GM06990 (cell line): ENCODE results near the gene ARID1B.

Experiments
- DNase-seq: peaks from one replicate; pipeline ENCODE4 v3.0.0-alpha.2; 2011; ENCODE audit not compliant: insufficient read length; ENCODE audit errors: extremely low read depth
- H3K27me3 ChIP-seq: replicated peaks from 2 replicates; pipeline ENCODE4 v1.6.0; 2011; ENCODE audit warnings: low read length; ENCODE audit not compliant: control insufficient read depth, insufficient read depth
- H3K36me3 ChIP-seq: 2 replicates; pipeline ENCODE4 v1.5.1; 2011; ENCODE audit warnings: low read length; ENCODE audit not compliant: control insufficient read depth, insufficient read depth
- H3K4me3 ChIP-seq: replicated peaks from 2 replicates; pipeline ENCODE4 v1.5.1; 2011; ENCODE audit warnings: low read depth, mild to moderate bottlenecking, control low read depth, low read length
- CTCF ChIP-seq: IDR thresholded peaks from 2 replicates; pipeline ENCODE4 v1.5.1; 2011; ENCODE audit warnings: low read length, control low read depth, mild to moderate bottlenecking, inconsistent platforms; ENCODE audit not compliant: insufficient read depth, poor library complexity, severe bottlenecking

ARID1B gene

GRCh38 chr6:157148391-157149323 lies 371.5 kb downstream of the ARID1B start:
- no peak for TF ChIP-seq CTCF
- Histone ChIP-seq H3K4me3 (no peak overlapping the region), H3K27me3 (no peaks in the 10 kb centered on the region), H3K36me3 (peaks cover 15% of the 10 kb centered on the region)
- DNase-seq = no peak

- no peak overlapping the region for H3K4me3 ChIP-seq
- peaks cover 16% of the 10 kb centered on the region for H3K36me3 ChIP-seq
- DNase-seq = no peak
- no peaks in the 10 kb centered on the region for H3K27me3 ChIP-seq
- no peak for TF ChIP-seq CTCF
Measured at GRCh38 chr6:157150076-157150475, 372.9 kb downstream of the ARID1B start.

- H3K27me3 ChIP-seq = no peaks in the 10 kb centered on the region
- TF ChIP-seq CTCF = no peak
- H3K4me3 ChIP-seq = no peak overlapping the region
- peaks cover 17% of the 10 kb centered on the region for H3K36me3 ChIP-seq
- no peak for DNase-seq
Measured at GRCh38 chr6:157151029-157151428, 373.9 kb downstream of the ARID1B start.

GRCh38 chr6:157151989-157152388 lies 374.8 kb downstream of the ARID1B start:
- no peak for DNase-seq
- no peak for TF ChIP-seq CTCF
- Histone ChIP-seq H3K4me3 (no peak overlapping the region), H3K27me3 (no peaks in the 10 kb centered on the region), H3K36me3 (peaks cover 23% of the 10 kb centered on the region)

GRCh38 chr6:157152556-157152955 lies 375.4 kb downstream of the ARID1B start:
- no peak for DNase-seq
- H3K36me3 ChIP-seq = peaks cover 23% of the 10 kb centered on the region
- H3K27me3 ChIP-seq = no peaks in the 10 kb centered on the region
- no peak overlapping the region for H3K4me3 ChIP-seq
- TF ChIP-seq CTCF = no peak
